PC-9 (cell line): Measurements from ENCODE around the gene IFNA4.

Experiments used
- EZH2 ChIP-seq: fragments of 200-600 bp; sonication (generic); IDR thresholded peaks from 2 replicates; pipeline ENCODE4 v1.8.0; 2017; ENCODE audit warnings: antibody characterized with exemption, low read depth
- TF ChIP-seq, protein P1 (sequence below): fragments of 200-600 bp; sonication (generic); conservative IDR thresholded peaks from 2 replicates; pipeline ENCODE4 v1.6.1; 2017; ENCODE audit warnings: mixed run types, antibody characterized with exemption, mild to moderate bottlenecking, moderate library complexity

DNA sequence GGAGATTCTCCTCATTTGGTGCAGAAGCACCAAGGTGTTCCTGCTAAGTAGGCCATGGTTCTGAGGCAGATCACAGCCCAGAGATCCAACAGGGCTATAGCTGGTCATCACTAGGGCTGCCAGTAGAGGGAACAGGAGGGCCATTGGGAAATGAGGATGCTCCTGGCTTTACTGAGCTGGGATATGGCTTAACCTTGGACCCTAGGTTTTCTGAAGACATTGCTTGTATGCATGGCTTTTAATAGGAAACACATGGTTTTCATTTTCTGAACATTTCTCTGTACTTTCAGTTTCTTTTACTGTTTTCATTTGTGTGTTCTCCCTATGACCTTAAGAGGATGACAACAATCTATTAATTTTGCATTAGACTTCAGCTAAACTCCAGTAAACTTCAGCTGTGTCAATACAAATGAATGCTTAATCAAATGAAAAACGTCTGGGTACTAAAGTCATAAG lies 45.9 kb downstream of the IFNA4 start, which contains the start of gene IFNW1:
- TF ChIP-seq, protein P1, sequence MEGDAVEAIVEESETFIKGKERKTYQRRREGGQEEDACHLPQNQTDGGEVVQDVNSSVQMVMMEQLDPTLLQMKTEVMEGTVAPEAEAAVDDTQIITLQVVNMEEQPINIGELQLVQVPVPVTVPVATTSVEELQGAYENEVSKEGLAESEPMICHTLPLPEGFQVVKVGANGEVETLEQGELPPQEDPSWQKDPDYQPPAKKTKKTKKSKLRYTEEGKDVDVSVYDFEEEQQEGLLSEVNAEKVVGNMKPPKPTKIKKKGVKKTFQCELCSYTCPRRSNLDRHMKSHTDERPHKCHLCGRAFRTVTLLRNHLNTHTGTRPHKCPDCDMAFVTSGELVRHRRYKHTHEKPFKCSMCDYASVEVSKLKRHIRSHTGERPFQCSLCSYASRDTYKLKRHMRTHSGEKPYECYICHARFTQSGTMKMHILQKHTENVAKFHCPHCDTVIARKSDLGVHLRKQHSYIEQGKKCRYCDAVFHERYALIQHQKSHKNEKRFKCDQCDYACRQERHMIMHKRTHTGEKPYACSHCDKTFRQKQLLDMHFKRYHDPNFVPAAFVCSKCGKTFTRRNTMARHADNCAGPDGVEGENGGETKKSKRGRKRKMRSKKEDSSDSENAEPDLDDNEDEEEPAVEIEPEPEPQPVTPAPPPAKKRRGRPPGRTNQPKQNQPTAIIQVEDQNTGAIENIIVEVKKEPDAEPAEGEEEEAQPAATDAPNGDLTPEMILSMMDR = no peak
- no peak for TF ChIP-seq EZH2
